Measurements from ENCODE around the gene TEX48.

The TEX48 gene

GRCh38 chr9:114720086-114720676 is 38.2 kb upstream of the TEX48 start:
- Histone ChIP-seq H4K20me1 (ENCODE audit: insufficient read depth, low read length) (no peaks in the 10 kb centered on the region), H3K27me3 (ENCODE audit: insufficient read depth, low read length, poor library complexity) (no peaks in the 10 kb centered on the region), H3K4me2 (ENCODE audit: insufficient read depth, low read length) (no peak overlapping the region), H3K36me3 (ENCODE audit: insufficient read depth, low read length) (no peaks in the 10 kb centered on the region), H3K27ac (ENCODE audit: low read length) (no peak overlapping the region), H2AFZ (ENCODE audit: low read depth, low read length) (no peak overlapping the region), H3K4me1 (ENCODE audit: insufficient read depth, low read length) (peaks cover 11% of the 10 kb centered on the region), H3K9me3 (ENCODE audit: insufficient read depth, low read length, severe bottlenecking) (no peaks in the 10 kb centered on the region), H3K9ac (ENCODE audit: low read depth, low read length) (no peak overlapping the region), H3K4me3 (ENCODE audit: low read depth in 1 of 2, low read length in 2 of 2) (no peak overlapping the region), H3K79me2 (ENCODE audit: insufficient read depth, low read length) (no peaks in the 10 kb centered on the region)
- ATAC-seq (ENCODE audit: insufficient read depth, low read depth) = no peak
- TF ChIP-seq CTCF (IDR thresholded peaks at IDR 0.05; ENCODE audit: borderline replicate concordance, extremely low read depth, low read length, poor library complexity, severe bottlenecking) = no peak
- no peak for TF ChIP-seq EZH2 (IDR thresholded peaks at IDR 0.05; ENCODE audit: borderline replicate concordance, low read depth, low read length, severe bottlenecking)
- no peak for DNase-seq

- Histone ChIP-seq H3K79me2 (ENCODE audit: insufficient read depth, low read length) (no peaks in the 10 kb centered on the region), H2AFZ (ENCODE audit: low read depth, low read length) (no peak overlapping the region)
Measured at GRCh38 chr9:114719290-114719689, 37.3 kb upstream of the TEX48 start.

GRCh38 chr9:114718801-114719221 is 36.8 kb upstream of the TEX48 start:
- peaks cover 11% of the 10 kb centered on the region for H3K4me1 ChIP-seq (ENCODE audit: insufficient read depth, low read length)
- H3K9ac ChIP-seq (ENCODE audit: low read depth, low read length) = no peak overlapping the region
- TF ChIP-seq CTCF (IDR thresholded peaks at IDR 0.05; ENCODE audit: borderline replicate concordance, extremely low read depth, low read length, poor library complexity, severe bottlenecking) = no peak
- no peak for TF ChIP-seq EZH2 (IDR thresholded peaks at IDR 0.05; ENCODE audit: borderline replicate concordance, low read depth, low read length, severe bottlenecking)
- DNase-seq (peak; percentile 62), ATAC-seq (ENCODE audit: insufficient read depth, low read depth) (peak; percentile 80)
- no peak overlapping the region for H3K27ac ChIP-seq (ENCODE audit: low read length)
- H3K4me3 ChIP-seq (ENCODE audit: low read depth in 1 of 2, low read length in 2 of 2) = no peak overlapping the region
- no peaks in the 10 kb centered on the region for H3K9me3 ChIP-seq (ENCODE audit: insufficient read depth, low read length, severe bottlenecking)
- H3K36me3 ChIP-seq (ENCODE audit: insufficient read depth, low read length) = no peaks in the 10 kb centered on the region
- no peaks in the 10 kb centered on the region for H3K79me2 ChIP-seq (ENCODE audit: insufficient read depth, low read length)
- H3K4me2 ChIP-seq (ENCODE audit: insufficient read depth, low read length) = no peak overlapping the region
- H3K27me3 ChIP-seq (ENCODE audit: insufficient read depth, low read length, poor library complexity) = peaks cover 2% of the 10 kb centered on the region
- H4K20me1 ChIP-seq (ENCODE audit: insufficient read depth, low read length) = no peaks in the 10 kb centered on the region
- no peak overlapping the region for H2AFZ ChIP-seq (ENCODE audit: low read depth, low read length)

More at GRCh38 chr9:114719290-114719689, 37.3 kb upstream of the TEX48 start:
- Histone ChIP-seq H3K4me1 (ENCODE audit: insufficient read depth, low read length) (peaks cover 11% of the 10 kb centered on the region), H3K27ac (ENCODE audit: low read length) (no peak overlapping the region), H3K9me3 (ENCODE audit: insufficient read depth, low read length, severe bottlenecking) (no peaks in the 10 kb centered on the region), H4K20me1 (ENCODE audit: insufficient read depth, low read length) (no peaks in the 10 kb centered on the region), H3K4me2 (ENCODE audit: insufficient read depth, low read length) (no peak overlapping the region), H3K9ac (ENCODE audit: low read depth, low read length) (no peak overlapping the region), H3K36me3 (ENCODE audit: insufficient read depth, low read length) (no peaks in the 10 kb centered on the region), H3K4me3 (ENCODE audit: low read depth in 1 of 2, low read length in 2 of 2) (no peak overlapping the region), H3K27me3 (ENCODE audit: insufficient read depth, low read length, poor library complexity) (no peaks in the 10 kb centered on the region)
- TF ChIP-seq EZH2 (IDR thresholded peaks at IDR 0.05; ENCODE audit: borderline replicate concordance, low read depth, low read length, severe bottlenecking) = no peak
- no peak for TF ChIP-seq CTCF (IDR thresholded peaks at IDR 0.05; ENCODE audit: borderline replicate concordance, extremely low read depth, low read length, poor library complexity, severe bottlenecking)
- DNase-seq = no peak
- no peak for ATAC-seq (ENCODE audit: insufficient read depth, low read depth)
